Measurements from ENCODE around the gene ZNF226. TPM values are rescaled to one million over a fixed set of nuclear protein-coding genes. Genes with fewer than 3 reads are reported as not detected.
A peak's percentile ranks its signal among the peaks of the same experiment; 100 is the strongest.

ZNF226 gene
- total and polyA plus RNA-seq, 9 of the 15 experiments (the other 6 are each of a cell fraction or from before 2014, with no cell fraction given) = 6.2 to 19.4 (median 9.3) TPM

DNA sequence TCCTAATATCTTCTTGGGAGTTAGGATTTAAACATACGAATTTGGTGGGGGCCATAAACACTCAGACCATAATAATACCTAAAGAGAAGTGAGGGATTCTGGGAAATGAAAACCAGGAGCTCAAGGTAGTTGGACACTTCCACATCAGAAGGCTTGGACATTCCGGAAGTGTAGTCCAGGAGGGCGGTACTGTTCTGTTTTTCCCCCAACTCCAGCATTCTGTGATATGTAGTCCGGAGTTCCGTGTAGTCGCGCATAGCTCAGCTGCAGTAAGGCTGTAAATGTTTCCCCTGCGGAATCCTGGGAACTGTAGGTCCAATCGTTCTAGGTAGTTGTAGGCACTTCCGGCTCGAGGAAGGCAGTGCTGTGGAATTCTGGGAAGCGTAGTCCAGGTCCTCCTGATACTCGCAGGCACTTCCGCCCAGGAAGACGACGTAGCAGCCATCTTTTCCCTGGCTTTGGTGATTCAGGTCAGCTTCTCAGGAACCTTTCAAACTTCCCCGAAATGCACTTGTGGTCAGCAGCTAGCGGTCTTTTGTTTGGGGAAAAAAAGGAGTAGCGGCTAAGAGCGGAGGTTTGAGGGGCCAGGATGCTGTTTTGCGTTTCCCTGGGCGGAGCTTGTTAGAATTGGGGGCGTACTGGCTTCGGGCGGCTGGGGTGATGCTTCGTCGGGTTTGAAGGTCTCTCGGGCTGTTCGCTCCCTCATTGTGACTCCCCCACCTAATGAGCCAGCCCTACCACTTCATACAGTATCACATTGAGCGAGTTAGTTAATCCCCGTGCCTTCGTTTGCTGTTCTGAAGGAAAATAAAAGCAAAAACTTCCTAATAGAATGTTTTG lies at the start of gene ZNF226 (continued):
- TF ChIP-seq SP2 (IDR thresholded peaks at IDR 0.05; ENCODE audit: extremely low read depth, low read depth, low read length, poor library complexity, severe bottlenecking) = no peak
- peak; percentile 72 for TF ChIP-seq EP400 (IDR thresholded peaks at IDR 0.05)
- no peak for TF ChIP-seq ZNF830 (CRISPR knock-in tag; IDR thresholded peaks at IDR 0.05)
- TF ChIP-seq KLF6 (CRISPR knock-in tag; IDR thresholded peaks at IDR 0.05; ENCODE audit: borderline replicate concordance) = no peak
- no peak for TF ChIP-seq SIN3B (IDR thresholded peaks at IDR 0.05; ENCODE audit: low read depth)
- TF ChIP-seq, protein P1, sequence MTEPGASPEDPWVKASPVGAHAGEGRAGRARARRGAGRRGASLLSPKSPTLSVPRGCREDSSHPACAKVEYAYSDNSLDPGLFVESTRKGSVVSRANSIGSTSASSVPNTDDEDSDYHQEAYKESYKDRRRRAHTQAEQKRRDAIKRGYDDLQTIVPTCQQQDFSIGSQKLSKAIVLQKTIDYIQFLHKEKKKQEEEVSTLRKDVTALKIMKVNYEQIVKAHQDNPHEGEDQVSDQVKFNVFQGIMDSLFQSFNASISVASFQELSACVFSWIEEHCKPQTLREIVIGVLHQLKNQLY (CRISPR knock-in tag; conservative IDR thresholded peaks at IDR 0.05) = no peak
- no peak for TF ChIP-seq LARP7 (IDR thresholded peaks at IDR 0.05)
- TF ChIP-seq, protein P2, sequence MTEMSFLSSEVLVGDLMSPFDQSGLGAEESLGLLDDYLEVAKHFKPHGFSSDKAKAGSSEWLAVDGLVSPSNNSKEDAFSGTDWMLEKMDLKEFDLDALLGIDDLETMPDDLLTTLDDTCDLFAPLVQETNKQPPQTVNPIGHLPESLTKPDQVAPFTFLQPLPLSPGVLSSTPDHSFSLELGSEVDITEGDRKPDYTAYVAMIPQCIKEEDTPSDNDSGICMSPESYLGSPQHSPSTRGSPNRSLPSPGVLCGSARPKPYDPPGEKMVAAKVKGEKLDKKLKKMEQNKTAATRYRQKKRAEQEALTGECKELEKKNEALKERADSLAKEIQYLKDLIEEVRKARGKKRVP (CRISPR knock-in tag; IDR thresholded peaks at IDR 0.05) = no peak
- no peak for TF ChIP-seq RBM39 (optimal IDR thresholded peaks at IDR 0.05; ENCODE audit: low read depth, low read length)
- TF ChIP-seq CREB1 (IDR thresholded peaks at IDR 0.05) = no peak
- TF ChIP-seq CREB1 (CRISPR knock-in tag; IDR thresholded peaks at IDR 0.05) = peak; percentile 50; the same call in 1 of the 2 replicates
- no peak for TF ChIP-seq RNF2 (IDR thresholded peaks at IDR 0.05)
- TF ChIP-seq ZNF124 (CRISPR knock-in tag; IDR thresholded peaks at IDR 0.05) = no peak
- TF ChIP-seq NCOR1 (IDR thresholded peaks at IDR 0.05) = no peak
- no peak for TF ChIP-seq PHB2 (IDR thresholded peaks at IDR 0.05; ENCODE audit: low read depth)
- TF ChIP-seq KLF13 (tag; IDR thresholded peaks at IDR 0.05; ENCODE audit: borderline replicate concordance, low read depth) = no peak
- no peak for TF ChIP-seq IRF9 (tag; IDR thresholded peaks at IDR 0.05)
- TF ChIP-seq ZNF12 (CRISPR knock-in tag; IDR thresholded peaks at IDR 0.05) = no peak
- TF ChIP-seq HDAC3 (IDR thresholded peaks at IDR 0.05; ENCODE audit: borderline replicate concordance, partially characterized antibody) = no peak
- TF ChIP-seq CHD1 (IDR thresholded peaks at IDR 0.05; ENCODE audit: low read length) = peak; percentile 62
- TF ChIP-seq THRA (IDR thresholded peaks at IDR 0.05) = no peak
- no peak for TF ChIP-seq KLF16 (IDR thresholded peaks at IDR 0.05)
- TF ChIP-seq TRIM28 (IDR thresholded peaks at IDR 0.05) = no peak
- no peak for TF ChIP-seq BRCA1 (IDR thresholded peaks at IDR 0.05)
- no peak for TF ChIP-seq BRCA1 (CRISPR knock-in tag; IDR thresholded peaks at IDR 0.05)
- no peak for TF ChIP-seq ZNF324 (CRISPR knock-in tag; IDR thresholded peaks at IDR 0.05)
- no peak for TF ChIP-seq ZNF197 (CRISPR knock-in tag; IDR thresholded peaks at IDR 0.05; ENCODE audit: low read depth)
- TF ChIP-seq TAF15 (IDR thresholded peaks at IDR 0.05; ENCODE audit: low read depth, low read length) = no peak
